RWPE2 (cell line): ENCODE results near the gene SPATA2.

Source experiments
- ATAC-seq: fragments of 200-7000 bp; cut with Tn5 transposase; 3 replicates; pipeline ENCODE4 v1.9.1; 2021; ENCODE audit warnings: low read depth
- DNase-seq: peaks from one replicate; pipeline ENCODE4 v3.0.0-alpha.2; 2020; ENCODE audit warnings: low spot score
- H3K27ac ChIP-seq: fragments of 450-650 bp; 2 replicates; pipeline ENCODE4 v1.5.1; 2017; ENCODE audit warnings: mild to moderate bottlenecking; ENCODE audit not compliant: poor library complexity, severe bottlenecking
- H3K27me3 ChIP-seq: fragments of 250-450 bp; sonication (Bioruptor Pico); 2 replicates; pipeline ENCODE4 v1.5.1; 2021; ENCODE audit warnings: mild to moderate bottlenecking, moderate library complexity; ENCODE audit not compliant: insufficient read depth, poor library complexity, severe bottlenecking
- H3K36me3 ChIP-seq: fragments of 250-450 bp; sonication (Bioruptor Pico); 2 replicates; pipeline ENCODE4 v1.5.1; 2020; ENCODE audit warnings: low read depth, mild to moderate bottlenecking, moderate library complexity
- H3K4me1 ChIP-seq: fragments of 250-450 bp; sonication (Bioruptor Pico); 2 replicates; pipeline ENCODE4 v1.5.1; 2021; ENCODE audit warnings: mild to moderate bottlenecking, moderate library complexity; ENCODE audit not compliant: insufficient read depth, poor library complexity, severe bottlenecking
- H3K4me3 ChIP-seq: fragments of 250-450 bp; sonication (Bioruptor Pico); 2 replicates; pipeline ENCODE4 v1.5.1; 2021; ENCODE audit warnings: mild to moderate bottlenecking, moderate library complexity; ENCODE audit not compliant: severe bottlenecking
- H3K9me3 ChIP-seq: fragments of 250-450 bp; sonication (Bioruptor Pico); 2 replicates; pipeline ENCODE4 v1.5.1; 2021; ENCODE audit warnings: mild to moderate bottlenecking, moderate library complexity; ENCODE audit not compliant: severe bottlenecking
- TF ChIP-seq, protein P1 (sequence below): fragments of 450-650 bp; IDR thresholded peaks from one replicate; pipeline ENCODE4 v1.5.1; 2017; ENCODE audit warnings: mild to moderate bottlenecking, moderate library complexity; ENCODE audit not compliant: poor library complexity, severe bottlenecking

SPATA2 gene

DNA sequence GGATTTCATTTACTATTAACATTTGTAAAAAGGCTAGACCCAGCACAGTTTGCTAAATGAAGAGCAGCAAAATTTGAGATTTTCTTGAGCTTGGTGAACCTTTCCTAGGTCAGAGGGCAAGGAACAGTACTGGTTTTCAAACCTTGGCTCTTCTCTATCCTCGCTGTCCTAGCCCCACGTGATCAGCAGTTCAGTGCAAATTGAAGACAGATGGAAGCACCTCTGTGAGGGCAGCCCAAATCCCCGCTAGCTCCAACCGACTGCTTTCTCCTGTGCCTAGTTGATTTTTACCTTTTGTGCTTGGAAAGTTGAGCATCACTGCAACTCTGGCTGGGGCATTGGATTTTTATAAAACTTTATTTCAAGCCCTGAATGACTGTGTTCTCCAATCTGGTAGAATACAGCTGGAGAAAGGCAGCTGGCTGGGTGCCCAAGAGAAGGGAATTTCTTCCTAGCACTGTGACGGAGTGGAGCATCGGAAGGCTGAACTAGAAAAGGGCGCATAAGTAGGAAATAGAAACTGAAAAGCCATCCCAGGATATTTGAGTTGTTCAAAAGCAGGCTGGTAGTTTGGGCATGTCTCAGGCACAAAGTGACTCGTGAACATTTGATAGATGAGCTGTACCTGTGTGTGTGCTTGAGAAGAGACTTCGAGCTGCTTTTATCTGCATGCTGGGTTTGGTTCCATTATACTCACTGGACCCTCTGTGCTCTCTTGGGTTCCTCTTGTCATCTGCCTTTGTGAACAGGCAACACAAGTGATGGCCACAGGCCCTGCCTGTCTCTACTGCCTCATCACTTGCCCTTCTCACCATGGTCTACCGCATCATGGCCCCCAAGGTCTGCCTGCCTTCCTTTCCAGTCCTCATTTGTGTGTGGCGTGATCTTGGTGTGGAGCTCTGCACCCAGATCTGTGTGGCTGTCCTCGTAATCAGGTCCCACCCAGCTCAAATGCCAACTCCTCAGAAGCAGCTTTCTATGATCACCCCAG is 23.1 kb upstream of the SPATA2 start:
- TF ChIP-seq, protein P1, sequence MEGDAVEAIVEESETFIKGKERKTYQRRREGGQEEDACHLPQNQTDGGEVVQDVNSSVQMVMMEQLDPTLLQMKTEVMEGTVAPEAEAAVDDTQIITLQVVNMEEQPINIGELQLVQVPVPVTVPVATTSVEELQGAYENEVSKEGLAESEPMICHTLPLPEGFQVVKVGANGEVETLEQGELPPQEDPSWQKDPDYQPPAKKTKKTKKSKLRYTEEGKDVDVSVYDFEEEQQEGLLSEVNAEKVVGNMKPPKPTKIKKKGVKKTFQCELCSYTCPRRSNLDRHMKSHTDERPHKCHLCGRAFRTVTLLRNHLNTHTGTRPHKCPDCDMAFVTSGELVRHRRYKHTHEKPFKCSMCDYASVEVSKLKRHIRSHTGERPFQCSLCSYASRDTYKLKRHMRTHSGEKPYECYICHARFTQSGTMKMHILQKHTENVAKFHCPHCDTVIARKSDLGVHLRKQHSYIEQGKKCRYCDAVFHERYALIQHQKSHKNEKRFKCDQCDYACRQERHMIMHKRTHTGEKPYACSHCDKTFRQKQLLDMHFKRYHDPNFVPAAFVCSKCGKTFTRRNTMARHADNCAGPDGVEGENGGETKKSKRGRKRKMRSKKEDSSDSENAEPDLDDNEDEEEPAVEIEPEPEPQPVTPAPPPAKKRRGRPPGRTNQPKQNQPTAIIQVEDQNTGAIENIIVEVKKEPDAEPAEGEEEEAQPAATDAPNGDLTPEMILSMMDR = no peak
- Histone ChIP-seq H3K36me3 (peaks cover 55% of the 10 kb centered on the region), H3K27me3 (no peaks in the 10 kb centered on the region), H3K9me3 (no peaks in the 10 kb centered on the region), H3K27ac (peak overlapping the region; percentile 49), H3K4me1 (peaks cover 16% of the 10 kb centered on the region), H3K4me3 (peak overlapping the region; percentile 95)
- no peak for ATAC-seq
- peak; percentile 65 for DNase-seq

DNA sequence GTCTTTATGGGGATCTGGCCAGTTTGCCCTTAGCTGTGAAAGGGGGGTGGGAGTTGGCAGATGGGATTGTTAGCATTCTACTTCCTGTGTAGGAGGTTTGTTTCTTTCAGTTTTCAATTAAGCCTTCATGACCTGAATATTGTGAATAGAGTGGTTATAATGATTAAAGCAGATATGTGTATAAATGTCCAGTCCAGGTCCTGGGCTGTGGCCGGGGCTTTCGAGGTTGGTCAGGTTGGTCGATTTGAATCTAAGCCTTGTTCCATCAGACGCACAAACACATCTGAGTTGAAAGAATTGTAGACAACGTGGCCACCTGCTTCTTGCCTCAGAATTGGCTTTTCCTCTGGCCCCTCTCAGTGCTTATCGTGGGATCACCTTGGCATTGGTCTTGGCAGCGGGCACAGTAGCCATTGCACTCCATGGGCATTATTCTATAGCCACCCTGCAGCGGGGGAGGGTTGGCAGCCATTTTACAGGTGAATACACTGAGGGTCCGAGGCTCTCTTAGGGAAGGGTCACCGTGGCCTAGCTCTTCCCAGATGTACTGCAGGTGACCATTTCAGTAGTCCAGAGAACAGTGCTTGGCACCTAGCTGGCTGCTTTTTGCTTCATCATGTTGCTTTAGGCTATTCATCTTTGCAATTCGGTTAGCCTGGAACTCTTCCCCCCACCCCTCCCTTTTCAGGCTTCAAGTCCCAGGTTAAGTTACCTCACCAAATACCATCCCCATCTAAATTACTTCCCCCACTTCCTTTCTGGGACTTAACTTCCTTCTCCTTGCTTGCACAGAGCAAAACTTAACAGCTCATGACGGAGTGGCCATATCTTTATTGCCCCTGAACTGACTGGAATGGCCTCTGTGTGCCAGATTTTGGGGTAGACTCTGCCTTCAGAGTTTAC is 21.9 kb upstream of the SPATA2 start:
- peak overlapping the region; percentile 95 for H3K4me3 ChIP-seq
- H3K27ac ChIP-seq = peak overlapping the region; percentile 49
- H3K4me1 ChIP-seq = peaks cover 16% of the 10 kb centered on the region
- DNase-seq = no peak
- peaks cover 44% of the 10 kb centered on the region for H3K36me3 ChIP-seq
- TF ChIP-seq, protein P1 = no peak
- peak; percentile 33 for ATAC-seq
- no peaks in the 10 kb centered on the region for H3K9me3 ChIP-seq
- H3K27me3 ChIP-seq = no peaks in the 10 kb centered on the region

DNA sequence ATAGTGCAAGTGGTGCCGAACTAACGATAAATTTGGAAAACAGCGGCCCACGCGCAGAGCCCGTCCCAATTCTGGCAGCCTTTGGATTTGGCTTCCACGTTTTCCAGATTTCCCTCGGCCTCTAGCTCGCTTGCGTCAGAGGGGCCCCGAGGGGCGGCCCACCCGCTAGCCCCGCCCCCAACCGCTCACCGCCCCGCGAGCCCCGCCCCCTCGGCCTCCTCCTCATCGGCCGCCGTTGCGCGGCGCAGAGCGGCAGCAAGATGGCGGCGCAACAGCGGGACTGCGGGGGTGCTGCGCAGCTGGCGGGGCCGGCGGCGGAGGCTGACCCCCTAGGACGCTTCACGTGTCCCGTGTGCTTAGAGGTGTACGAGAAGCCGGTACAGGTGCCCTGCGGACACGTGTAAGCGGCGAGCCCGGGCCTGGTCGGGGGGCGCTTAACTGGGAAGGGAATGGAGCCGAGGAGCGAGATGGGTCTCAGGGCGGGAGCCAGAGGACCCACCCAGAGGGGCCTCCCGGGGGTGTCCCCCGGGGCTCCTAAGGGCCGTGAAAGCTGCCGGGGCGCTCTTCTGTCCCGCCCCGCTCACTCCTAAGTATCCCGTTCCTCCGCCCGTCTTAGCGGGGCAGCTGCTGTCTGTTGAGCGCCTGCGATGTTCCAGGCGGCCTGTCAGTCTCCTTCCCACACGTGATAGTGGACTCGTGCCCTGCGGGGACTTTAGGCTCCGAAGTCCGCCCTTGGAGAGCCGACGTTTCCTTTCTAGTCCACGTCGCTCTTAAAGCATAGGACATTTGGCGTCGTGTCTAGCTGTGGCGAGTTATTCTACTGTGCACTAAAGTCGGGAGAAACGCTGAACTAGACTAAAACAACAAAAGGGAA is 21.1 kb upstream of the SPATA2 start, which contains the start of gene RNF114:
Gene RNF114, plus strand, starts transcription at position 245 of the 874 bp plus-strand sequence. Its CDS starts 16 bp downstream, at position 261.
- ATAC-seq (peak; percentile 79), DNase-seq (peak; percentile 97)
- H3K4me3 ChIP-seq = peak within 1 kb of the TSS; percentile 95

DNA sequence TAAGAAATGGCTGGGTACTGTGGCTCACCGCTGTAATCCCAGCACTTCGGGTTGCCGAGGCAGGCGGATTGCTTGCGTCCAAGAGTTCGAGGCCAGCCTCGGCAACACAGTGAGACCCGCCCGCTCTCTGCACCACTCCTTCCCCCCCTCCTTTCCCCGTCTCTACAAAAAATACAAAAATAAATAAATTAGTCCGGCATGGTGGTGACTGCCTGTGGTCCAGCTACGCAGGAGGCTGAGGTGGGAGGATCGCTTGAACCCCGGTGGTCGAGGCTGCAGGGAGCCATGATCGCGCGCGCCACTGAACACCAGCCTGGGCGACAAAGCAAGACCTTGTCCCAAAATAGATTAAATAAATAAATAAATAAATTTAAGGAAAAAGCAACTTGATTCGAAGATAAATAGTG is 20.4 kb upstream of the SPATA2 start:
- no peaks in the 10 kb centered on the region for H3K9me3 ChIP-seq
- peaks cover 16% of the 10 kb centered on the region for H3K4me1 ChIP-seq
- TF ChIP-seq, protein P1 = no peak
- DNase-seq (no peak), ATAC-seq (peak; percentile 0; the same call in 1 of the 3 replicates)
- H3K27ac ChIP-seq = no peak overlapping the region
- peaks cover 28% of the 10 kb centered on the region for H3K36me3 ChIP-seq
- peak overlapping the region; percentile 95 for H3K4me3 ChIP-seq
- no peaks in the 10 kb centered on the region for H3K27me3 ChIP-seq

More for the DNA sequence above, 21.1 kb upstream of the SPATA2 start, which contains the start of gene RNF114:
- H3K4me1 ChIP-seq = peaks cover 16% of the 10 kb centered on the region
- peaks cover 35% of the 10 kb centered on the region for H3K36me3 ChIP-seq
- no peaks in the 10 kb centered on the region for H3K27me3 ChIP-seq
- peak within 1 kb of the TSS; percentile 49 for H3K27ac ChIP-seq
- H3K9me3 ChIP-seq = no peaks in the 10 kb centered on the region
- TF ChIP-seq, protein P1 = peak; percentile 12
